Brain microvascular endothelial cell (primary cell): ENCODE data around the gene C1orf167.

Experiments
- DNase-seq: peaks from one replicate; pipeline ENCODE4 v3.0.0-alpha.2; 2020
- H3K27ac ChIP-seq: fragments of 250-450 bp; sonication (Bioruptor Pico); 2 replicates; pipeline ENCODE4 v1.5.1; 2020; ENCODE audit warnings: mild to moderate bottlenecking, moderate library complexity
- H3K27me3 ChIP-seq: fragments of 250-450 bp; sonication (Bioruptor Pico); replicated peaks from 2 replicates; pipeline ENCODE4 v1.5.1; 2020; ENCODE audit warnings: mild to moderate bottlenecking
- H3K36me3 ChIP-seq: fragments of 250-450 bp; sonication (Bioruptor Pico); replicated peaks from 2 replicates; pipeline ENCODE4 v1.5.1; 2020; ENCODE audit warnings: mild to moderate bottlenecking
- H3K4me3 ChIP-seq: 2 replicates; pipeline ENCODE4 v1.5.1; 2011; ENCODE audit warnings: low read depth, mild to moderate bottlenecking, control low read depth, low read length, moderate library complexity
- in situ Hi-C: cut with HindIII; loops from 2 replicates; pipeline ENCODE4 v1.10.0; 2017; ENCODE audit warnings: low sequenced_read_pairs, low pct_ligation_motif_present
- TF ChIP-seq, protein P1 (sequence below): IDR thresholded peaks from 2 replicates; pipeline ENCODE4 v1.5.1; 2011; ENCODE audit warnings: low read depth, mild to moderate bottlenecking, moderate library complexity, low read length, control low read depth, inconsistent platforms; ENCODE audit errors: missing control alignments

C1orf167 gene

GRCh38 chr1:11757047-11757446, 4.9 kb upstream of the C1orf167 start:
- peaks cover 4% of the 10 kb centered on the region for H3K27me3 ChIP-seq
- no peak overlapping the region for H3K27ac ChIP-seq
- in situ Hi-C loops, result no loop called here
- no peak for DNase-seq
- H3K36me3 ChIP-seq, result no peaks in the 10 kb centered on the region
- TF ChIP-seq, protein P1, sequence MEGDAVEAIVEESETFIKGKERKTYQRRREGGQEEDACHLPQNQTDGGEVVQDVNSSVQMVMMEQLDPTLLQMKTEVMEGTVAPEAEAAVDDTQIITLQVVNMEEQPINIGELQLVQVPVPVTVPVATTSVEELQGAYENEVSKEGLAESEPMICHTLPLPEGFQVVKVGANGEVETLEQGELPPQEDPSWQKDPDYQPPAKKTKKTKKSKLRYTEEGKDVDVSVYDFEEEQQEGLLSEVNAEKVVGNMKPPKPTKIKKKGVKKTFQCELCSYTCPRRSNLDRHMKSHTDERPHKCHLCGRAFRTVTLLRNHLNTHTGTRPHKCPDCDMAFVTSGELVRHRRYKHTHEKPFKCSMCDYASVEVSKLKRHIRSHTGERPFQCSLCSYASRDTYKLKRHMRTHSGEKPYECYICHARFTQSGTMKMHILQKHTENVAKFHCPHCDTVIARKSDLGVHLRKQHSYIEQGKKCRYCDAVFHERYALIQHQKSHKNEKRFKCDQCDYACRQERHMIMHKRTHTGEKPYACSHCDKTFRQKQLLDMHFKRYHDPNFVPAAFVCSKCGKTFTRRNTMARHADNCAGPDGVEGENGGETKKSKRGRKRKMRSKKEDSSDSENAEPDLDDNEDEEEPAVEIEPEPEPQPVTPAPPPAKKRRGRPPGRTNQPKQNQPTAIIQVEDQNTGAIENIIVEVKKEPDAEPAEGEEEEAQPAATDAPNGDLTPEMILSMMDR, result no peak
- no peak overlapping the region for H3K4me3 ChIP-seq

GRCh38 chr1:11759791-11760190, 2.2 kb upstream of the C1orf167 start:
- in situ Hi-C loops, result no loop called here
- Histone ChIP-seq H3K27ac (no peak overlapping the region), H3K27me3 (peaks cover 5% of the 10 kb centered on the region), H3K36me3 (no peaks in the 10 kb centered on the region), H3K4me3 (no peak overlapping the region)
- TF ChIP-seq, protein P1, result no peak
- DNase-seq, result no peak

DNA sequence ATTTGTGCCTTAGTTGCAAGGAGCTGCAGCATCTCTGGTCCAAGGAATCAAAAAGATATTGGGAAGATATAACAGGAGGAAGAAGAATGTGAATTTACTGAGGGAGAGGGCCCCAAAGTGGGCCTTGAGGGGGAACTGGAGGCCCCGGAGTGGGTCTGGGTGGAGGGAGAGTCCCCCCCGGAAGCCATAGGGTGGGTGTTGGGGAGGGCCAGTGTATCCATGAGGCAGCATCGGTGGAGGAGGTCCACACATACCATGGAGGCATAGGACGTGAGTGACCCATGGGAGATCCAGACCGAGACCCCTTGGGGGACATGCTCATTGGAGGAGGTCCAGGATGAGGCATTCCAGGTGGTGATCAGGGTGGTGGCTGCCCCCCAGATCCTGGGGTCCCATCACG, 708 bp upstream of the C1orf167 start:
- Histone ChIP-seq H3K4me3 (no peak overlapping the region), H3K36me3 (no peaks in the 10 kb centered on the region), H3K27ac (no peak overlapping the region), H3K27me3 (peaks cover 5% of the 10 kb centered on the region)
- TF ChIP-seq, protein P1, result no peak
- DNase-seq, result no peak
- in situ Hi-C loops, result no loop called here

- H3K36me3 ChIP-seq, result no peaks in the 10 kb centered on the region
- H3K27ac ChIP-seq, result no peak overlapping the region
- no peak overlapping the region for H3K4me3 ChIP-seq
- TF ChIP-seq, protein P1, result no peak
- H3K27me3 ChIP-seq, result peaks cover 7% of the 10 kb centered on the region
- DNase-seq, result no peak
- in situ Hi-C loops, result no loop called here
These were observed 2.1 kb downstream of the C1orf167 start for GRCh38 chr1:11764115-11764514.

DNA sequence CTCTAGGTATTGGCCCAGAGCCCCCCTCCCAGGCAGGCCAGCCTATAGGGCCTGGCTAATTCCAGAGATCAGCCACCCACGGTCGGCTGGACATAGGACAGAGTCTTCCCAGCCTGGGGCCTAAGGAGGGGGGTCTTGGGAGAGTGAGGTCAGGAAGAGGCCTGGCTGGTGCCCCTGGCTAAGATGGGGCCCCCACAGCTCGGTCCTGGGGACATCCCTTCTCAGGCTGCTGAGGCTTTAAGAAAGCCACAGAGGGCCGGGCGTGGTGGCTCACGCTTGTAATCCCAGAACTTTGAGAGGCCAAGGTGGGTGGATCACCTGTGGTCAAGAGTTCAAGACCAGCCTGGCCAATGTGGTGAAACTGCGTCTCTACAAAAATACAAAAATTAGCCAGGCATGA, 2.5 kb downstream of the C1orf167 start:
- in situ Hi-C loops, result no loop called here
- Histone ChIP-seq H3K4me3 (no peak overlapping the region), H3K36me3 (no peaks in the 10 kb centered on the region), H3K27me3 (peaks cover 7% of the 10 kb centered on the region), H3K27ac (no peak overlapping the region)
- TF ChIP-seq, protein P1, result no peak
- no peak for DNase-seq

DNA sequence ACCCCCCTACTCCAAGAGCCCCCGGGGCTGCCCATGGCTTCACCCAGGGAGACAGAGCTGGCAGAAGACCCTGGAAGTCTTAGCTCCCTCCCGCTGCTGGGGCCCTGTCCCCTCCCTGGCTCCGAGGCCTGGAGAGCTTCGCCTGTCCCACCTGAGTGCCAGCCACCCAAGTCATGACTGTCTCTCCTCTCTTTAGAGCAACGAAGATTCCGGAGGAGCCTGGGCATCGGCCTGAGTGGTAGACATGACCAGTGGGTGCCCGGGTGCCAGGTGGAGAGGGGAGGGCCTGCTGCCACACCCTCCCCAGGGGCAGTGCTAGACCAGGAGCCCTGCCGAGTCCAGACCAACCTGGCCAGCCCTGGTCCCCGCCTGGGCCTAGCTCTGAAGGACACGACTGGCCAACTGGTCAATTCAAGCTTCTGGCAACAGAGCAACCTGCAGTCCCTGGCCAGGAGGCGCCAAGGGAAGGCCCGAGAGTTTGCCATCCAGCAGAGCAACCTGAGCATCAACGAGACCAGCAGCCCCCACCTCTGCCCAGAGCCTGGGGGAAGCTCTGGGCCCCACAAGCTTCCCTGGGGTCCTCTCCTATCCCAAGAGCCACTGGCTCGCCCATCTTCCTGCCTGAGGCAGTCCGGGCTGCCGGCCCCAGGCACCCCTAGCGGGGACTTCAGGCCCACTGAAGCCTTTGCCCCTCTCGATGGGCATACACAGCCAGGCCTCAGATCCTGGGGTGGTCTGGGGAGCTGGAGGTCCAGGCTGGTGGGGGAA, 3.9 kb downstream of the C1orf167 start:
- Histone ChIP-seq H3K4me3 (no peak overlapping the region), H3K27me3 (peaks cover 7% of the 10 kb centered on the region), H3K27ac (no peak overlapping the region), H3K36me3 (no peaks in the 10 kb centered on the region)
- in situ Hi-C loops, result no loop called here
- no peak for DNase-seq
- TF ChIP-seq, protein P1, result no peak
